Endothelial cell of umbilical vein (primary cell): ENCODE data around the gene TEX48. TPM values are rescaled to one million over a fixed set of nuclear protein-coding genes. Genes with fewer than 3 reads are reported as not detected.

Source experiments
- BruUV-seq: library from RNA; stranded (reverse); fragments of 400-500 nt; replicated peaks from 2 replicates; lab custom pipeline; 2021; lab: Mats Ljungman, UMichigan
- CTCF ChIA-PET: fragments of 300-600, 350-600 bp; sonication (Branson Sonifier 250); formaldehyde crosslinking; loops from one replicate; lab custom pipeline; 2021; ENCODE audit warnings: antibody characterized with exemption, inconsistent platforms; lab: Charles Lee
- POLR2A ChIA-PET: fragments of 300-600, 350-600 bp; sonication (Branson Sonifier 250); formaldehyde crosslinking; loops from one replicate; lab custom pipeline; 2021; ENCODE audit warnings: antibody characterized with exemption, inconsistent platforms; lab: Charles Lee
- DNase-seq: peaks from one replicate; pipeline ENCODE4 v3.0.0-alpha.2; 2011; ENCODE audit warnings: low read depth, low spot score
- FAIRE-seq: peaks from 2 replicates; lab custom pipeline; 2011; peaks lifted over from hg19 to GRCh38; lab: Jason Lieb, UNC
- H2AFZ ChIP-seq: 2 replicates; pipeline ENCODE4 v1.6.0; 2012; ENCODE audit warnings: low read depth, low read length, control low read depth, inconsistent platforms
- H3K27ac ChIP-seq: 2 replicates; pipeline ENCODE4 v1.5.1; 2011; ENCODE audit warnings: low read depth, mild to moderate bottlenecking, control low read depth, low read length, moderate library complexity; ENCODE audit not compliant: insufficient read depth
- H3K27me3 ChIP-seq, 2 experiments: 2 replicates each; pipeline versions ENCODE4 v1.6.0 to v1.6.1; 2011; ENCODE audit warnings: low read length in 2 of 2, mixed read lengths in 1 of 2; ENCODE audit not compliant: control insufficient read depth in 2 of 2, insufficient read depth in 2 of 2
- H3K36me3 ChIP-seq, 2 experiments: 2 replicates in 1 of 2; 3 replicates in 1 of 2; pipeline ENCODE4 v1.5.1; 2011; ENCODE audit warnings: low read length in 2 of 2, mild to moderate bottlenecking in 1 of 2, moderate library complexity in 1 of 2; ENCODE audit not compliant: control insufficient read depth in 2 of 2, insufficient read depth in 2 of 2; ENCODE audit errors: extremely low read depth in 1 of 2
- H3K4me1 ChIP-seq: 3 replicates; pipeline ENCODE4 v1.5.1; 2011; ENCODE audit warnings: mild to moderate bottlenecking, low read length; ENCODE audit not compliant: control insufficient read depth, insufficient read depth; ENCODE audit errors: extremely low read depth
- H3K4me2 ChIP-seq: 2 replicates; pipeline ENCODE4 v1.6.1; 2011; ENCODE audit warnings: low read length, control low read depth, mixed read lengths; ENCODE audit not compliant: insufficient read depth
- H3K4me3 ChIP-seq, 3 experiments: fragments of 200-600 bp in 1 of 3; sonication (generic), shearing (Covaris generic) in 1 of 3; replicated peaks in 1 of 3; 2 replicates each; pipeline ENCODE4 v1.5.1; 2011 to 2016; ENCODE audit warnings: control low read depth in 3 of 3, low read length in 3 of 3, mild to moderate bottlenecking in 2 of 3, inconsistent platforms in 1 of 3, low read depth in 1 of 3, moderate library complexity in 1 of 3; ENCODE audit not compliant: insufficient read depth in 1 of 3
- H3K79me2 ChIP-seq: 2 replicates; pipeline ENCODE4 v1.6.0; 2012; ENCODE audit warnings: low read length, inconsistent platforms; ENCODE audit not compliant: control insufficient read depth, insufficient read depth
- H3K9ac ChIP-seq: replicated peaks from 2 replicates; pipeline ENCODE3; 2011; ENCODE audit warnings: low read length, control low read depth; ENCODE audit not compliant: insufficient read depth; ENCODE audit errors: extremely low read depth
- H3K9me1 ChIP-seq: replicated peaks from 3 replicates; pipeline ENCODE4 v1.6.0; 2011; ENCODE audit warnings: mild to moderate bottlenecking, low read length; ENCODE audit not compliant: control insufficient read depth, insufficient read depth; ENCODE audit errors: extremely low read depth
- H3K9me3 ChIP-seq: replicated peaks from 2 replicates; pipeline ENCODE4 v1.5.1; 2012; ENCODE audit warnings: low read length, inconsistent platforms; ENCODE audit not compliant: control insufficient read depth, insufficient read depth
- H4K20me1 ChIP-seq: replicated peaks from 2 replicates; pipeline ENCODE3; 2011; ENCODE audit warnings: mild to moderate bottlenecking, low read length; ENCODE audit not compliant: control insufficient read depth, insufficient read depth; ENCODE audit errors: extremely low read depth
- EZH2 ChIP-seq: IDR thresholded peaks from 2 replicates; pipeline ENCODE4 v1.6.1; 2012; ENCODE audit warnings: borderline replicate concordance, low read depth, mild to moderate bottlenecking, moderate library complexity, low read length, inconsistent platforms; ENCODE audit not compliant: severe bottlenecking
- FOS ChIP-seq: IDR thresholded peaks from 2 replicates; pipeline ENCODE4 v1.6.1; 2011; ENCODE audit warnings: mild to moderate bottlenecking, low read length, moderate library complexity, borderline replicate concordance; ENCODE audit not compliant: insufficient read depth
- GATA2 ChIP-seq: IDR thresholded peaks from 2 replicates; pipeline ENCODE4 v1.7.0; 2011; ENCODE audit warnings: low read depth, mild to moderate bottlenecking, moderate library complexity, mixed read lengths, low read length; ENCODE audit not compliant: insufficient read length, insufficient read depth
- JUN ChIP-seq: IDR thresholded peaks from 2 replicates; pipeline ENCODE4 v1.6.1; 2011; ENCODE audit warnings: borderline replicate concordance, low read depth; ENCODE audit not compliant: insufficient read length, insufficient read depth
- MYC ChIP-seq: IDR thresholded peaks from one replicate; pipeline ENCODE4 v1.6.1; 2011; ENCODE audit warnings: mild to moderate bottlenecking, low read depth, low read length
- POLR2A ChIP-seq: IDR thresholded peaks from 2 replicates; pipeline ENCODE4 v1.6.1; 2012; ENCODE audit warnings: low read depth, mild to moderate bottlenecking, control low read depth, low read length
- POLR2AphosphoS5 ChIP-seq: IDR thresholded peaks from 2 replicates; pipeline ENCODE4 v1.6.1; 2012; ENCODE audit warnings: low read depth, mild to moderate bottlenecking, control low read depth, low read length, moderate library complexity; ENCODE audit not compliant: insufficient read depth
- dilution Hi-C: fragments of 300-500 bp; cut with MboI; formaldehyde crosslinking; loops from one replicate; pipeline ENCODE4 v1.15.0; 2019; ENCODE audit warnings: low sequenced_read_pairs; ENCODE audit not compliant: extremely low pct_ligation_motif_present
- intact Hi-C: fragments of 100-400 bp; cut with micrococcal nuclease; formaldehyde crosslinking; loops from one replicate; pipeline ENCODE4 v1.10.0; 2022
- polyA plus RNA-seq, 4 experiments: library from polyadenylated mRNA; depleted of rRNA in 3 of 4; stranded (reverse) in 3 of 4; unstranded in 1 of 4; fragments of >200 nt; gene quantifications; 2 replicates each; pipeline versions ENCODE4 v1.2.1 to v1.2.3, GENCODE V29; 2011 to 2012; ENCODE audit warnings: missing spikeins in 1 of 4
- total RNA-seq: library from RNA; stranded (reverse); gene quantifications from 2 replicates; pipeline ENCODE4 v1.2.3, GENCODE V29; 2021
- TF ChIP-seq, protein P1 (sequence below), 2 donors: IDR thresholded peaks; 1 replicate in 1 of 2; 2 replicates in 1 of 2; pipeline ENCODE4 v1.5.1; 2011; ENCODE audit warnings: low read length in 2 of 2, mild to moderate bottlenecking in 2 of 2, moderate library complexity in 2 of 2, control low read depth in 1 of 2, inconsistent platforms in 1 of 2, low read depth in 1 of 2; ENCODE audit not compliant: insufficient read depth in 1 of 2; ENCODE audit errors: extremely low read depth in 1 of 2
- TF ChIP-seq, protein P2 (sequence below): IDR thresholded peaks from 2 replicates; pipeline ENCODE4 v1.6.1; 2011; ENCODE audit not compliant: insufficient read depth, insufficient read length

The TEX48 gene
- total and polyA plus RNA-seq, 2 donors (not counting 3 experiments of a cell fraction or from before 2014, with no cell fraction given), result not detected

DNA sequence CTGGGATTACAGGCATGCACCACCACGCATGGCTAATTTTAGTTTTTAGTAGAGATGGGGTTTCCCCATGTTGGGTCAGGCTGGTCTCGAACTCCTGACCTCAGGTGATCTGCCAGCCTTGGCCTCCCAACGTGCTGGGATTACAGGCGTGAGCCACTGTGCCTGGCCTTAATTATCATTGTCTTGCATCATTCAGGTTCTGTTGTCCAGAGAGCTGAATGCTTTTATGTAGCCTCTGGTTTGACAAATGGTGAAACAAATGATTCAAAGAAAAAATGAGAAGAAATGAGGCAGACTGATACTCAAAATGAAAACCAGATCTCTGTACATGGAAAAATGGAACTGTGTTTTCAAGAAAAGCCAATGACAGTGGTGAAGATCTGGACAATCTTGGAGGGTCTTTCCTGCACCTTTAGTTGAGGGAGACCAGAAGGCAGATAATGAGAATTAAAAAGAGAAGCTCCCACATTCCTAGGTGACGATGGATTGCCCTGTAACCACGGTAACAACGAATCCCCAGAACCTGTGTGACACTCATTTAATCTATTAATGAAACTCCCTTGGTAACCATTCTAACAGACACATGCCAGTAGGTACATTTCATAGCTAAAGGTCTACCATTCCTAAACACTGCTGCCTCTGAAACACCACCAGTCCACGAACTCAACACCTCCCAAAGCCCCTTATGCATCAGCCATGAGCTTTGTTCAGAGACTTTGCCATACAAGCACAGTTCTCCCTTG, 1.6 kb downstream of the TEX48 start:
- no peak overlapping the region for H3K9ac ChIP-seq
- POLR2A ChIA-PET, result no interaction called here
- dilution Hi-C loops (no loop called here), intact Hi-C loops (loop anchor here (1.0 kb wide), 2 partner anchors 18 to 275 kb away; no protein-coding TSS in a partner anchor)
- H3K36me3 ChIP-seq, result no peaks in the 10 kb centered on the region
- H3K27ac ChIP-seq, result no peak overlapping the region
- no TSS peak for BruUV-seq
- no peak overlapping the region for H3K4me2 ChIP-seq
- H3K79me2 ChIP-seq, result no peaks in the 10 kb centered on the region
- FAIRE-seq (no peak), DNase-seq (no peak)
- no peaks in the 10 kb centered on the region for H3K9me1 ChIP-seq
- peaks cover 23% of the 10 kb centered on the region for H3K4me1 ChIP-seq
- no peak for TF ChIP-seq JUN
- TF ChIP-seq GATA2, result no peak
- no peak for TF ChIP-seq POLR2AphosphoS5
- TF ChIP-seq MYC, result no peak
- no peak for TF ChIP-seq POLR2A
- TF ChIP-seq, protein P1, sequence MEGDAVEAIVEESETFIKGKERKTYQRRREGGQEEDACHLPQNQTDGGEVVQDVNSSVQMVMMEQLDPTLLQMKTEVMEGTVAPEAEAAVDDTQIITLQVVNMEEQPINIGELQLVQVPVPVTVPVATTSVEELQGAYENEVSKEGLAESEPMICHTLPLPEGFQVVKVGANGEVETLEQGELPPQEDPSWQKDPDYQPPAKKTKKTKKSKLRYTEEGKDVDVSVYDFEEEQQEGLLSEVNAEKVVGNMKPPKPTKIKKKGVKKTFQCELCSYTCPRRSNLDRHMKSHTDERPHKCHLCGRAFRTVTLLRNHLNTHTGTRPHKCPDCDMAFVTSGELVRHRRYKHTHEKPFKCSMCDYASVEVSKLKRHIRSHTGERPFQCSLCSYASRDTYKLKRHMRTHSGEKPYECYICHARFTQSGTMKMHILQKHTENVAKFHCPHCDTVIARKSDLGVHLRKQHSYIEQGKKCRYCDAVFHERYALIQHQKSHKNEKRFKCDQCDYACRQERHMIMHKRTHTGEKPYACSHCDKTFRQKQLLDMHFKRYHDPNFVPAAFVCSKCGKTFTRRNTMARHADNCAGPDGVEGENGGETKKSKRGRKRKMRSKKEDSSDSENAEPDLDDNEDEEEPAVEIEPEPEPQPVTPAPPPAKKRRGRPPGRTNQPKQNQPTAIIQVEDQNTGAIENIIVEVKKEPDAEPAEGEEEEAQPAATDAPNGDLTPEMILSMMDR (IDR thresholded peaks at IDR 0.05; ENCODE audit: extremely low read depth in 1 of 2, insufficient read depth in 1 of 2, low read depth in 1 of 2, low read length in 2 of 2), result no peak
- no peak for TF ChIP-seq FOS
- TF ChIP-seq EZH2, result no peak
- TF ChIP-seq, protein P2, sequence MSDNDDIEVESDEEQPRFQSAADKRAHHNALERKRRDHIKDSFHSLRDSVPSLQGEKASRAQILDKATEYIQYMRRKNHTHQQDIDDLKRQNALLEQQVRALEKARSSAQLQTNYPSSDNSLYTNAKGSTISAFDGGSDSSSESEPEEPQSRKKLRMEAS, result no peak
- CTCF ChIA-PET, result interaction anchor here (0.6 to 15.3 kb wide), 36 partner anchors 9 to 341 kb away, joined by 3 to 270 read pairs (median 6); partner anchors contain the start of genes TEX53 and TNFSF15
- no peak overlapping the region for H3K4me3 ChIP-seq
- H3K9me3 ChIP-seq, result no peaks in the 10 kb centered on the region
- no peak overlapping the region for H2AFZ ChIP-seq
- H3K27me3 ChIP-seq, result no peaks in the 10 kb centered on the region
- no peaks in the 10 kb centered on the region for H4K20me1 ChIP-seq
